Vagina (tissue), 2 donors: ENCODE measurements around the gene ARPC4.

ENCODE experiments used
- CTCF ChIP-seq, 3 experiments: fragments of 450-650 bp in 2 of 3; fragments of 200-600 bp in 1 of 3; sonication (generic) in 1 of 3; IDR thresholded peaks; one replicate each; pipeline ENCODE4 v1.5.1; 2017 to 2019; ENCODE audit warnings: antibody characterized with exemption in 3 of 3, mild to moderate bottlenecking in 2 of 3, moderate library complexity in 2 of 3
- POLR2A ChIP-seq, 2 donors: fragments of 450-650 bp; IDR thresholded peaks; one replicate each; pipeline ENCODE4 v1.6.1; 2017; ENCODE audit warnings: antibody characterized with exemption in 2 of 2, mild to moderate bottlenecking in 2 of 2, moderate library complexity in 2 of 2
- POLR2AphosphoS5 ChIP-seq, 2 donors: sonication (generic); formaldehyde crosslinking; IDR thresholded peaks; one replicate each; pipeline ENCODE4 v1.9.0; 2017; ENCODE audit warnings: antibody characterized with exemption in 2 of 2, mild to moderate bottlenecking in 2 of 2, low read depth in 1 of 2; ENCODE audit not compliant: insufficient read depth in 1 of 2

- TF ChIP-seq CTCF (IDR thresholded peaks at IDR 0.05) (no peak), POLR2A (IDR thresholded peaks at IDR 0.05) (no peak), POLR2AphosphoS5 (IDR thresholded peaks at IDR 0.05; ENCODE audit: insufficient read depth in 1 of 2, low read depth in 1 of 2) (no peak)
Observed at GRCh38 chr3:9750556-9751411, 42.1 kb upstream of the ARPC4 start.
